GM18502 (cell line): Measurements from ENCODE around the gene ABL1.
"Not testable (repeated sequence)": the region's sequence is repeated elsewhere in the genome, so short reads cannot be mapped to it uniquely, and the experiment has no call there.

ENCODE experiments used
- ATAC-seq: cut with Tn5 transposase; IDR thresholded peaks from one replicate; pipeline ENCODE4 v1.9.1; 2021; ENCODE audit warnings: mild to moderate bottlenecking; ENCODE audit not compliant: unreplicated experiment, poor library complexity

ABL1 gene

DNA sequence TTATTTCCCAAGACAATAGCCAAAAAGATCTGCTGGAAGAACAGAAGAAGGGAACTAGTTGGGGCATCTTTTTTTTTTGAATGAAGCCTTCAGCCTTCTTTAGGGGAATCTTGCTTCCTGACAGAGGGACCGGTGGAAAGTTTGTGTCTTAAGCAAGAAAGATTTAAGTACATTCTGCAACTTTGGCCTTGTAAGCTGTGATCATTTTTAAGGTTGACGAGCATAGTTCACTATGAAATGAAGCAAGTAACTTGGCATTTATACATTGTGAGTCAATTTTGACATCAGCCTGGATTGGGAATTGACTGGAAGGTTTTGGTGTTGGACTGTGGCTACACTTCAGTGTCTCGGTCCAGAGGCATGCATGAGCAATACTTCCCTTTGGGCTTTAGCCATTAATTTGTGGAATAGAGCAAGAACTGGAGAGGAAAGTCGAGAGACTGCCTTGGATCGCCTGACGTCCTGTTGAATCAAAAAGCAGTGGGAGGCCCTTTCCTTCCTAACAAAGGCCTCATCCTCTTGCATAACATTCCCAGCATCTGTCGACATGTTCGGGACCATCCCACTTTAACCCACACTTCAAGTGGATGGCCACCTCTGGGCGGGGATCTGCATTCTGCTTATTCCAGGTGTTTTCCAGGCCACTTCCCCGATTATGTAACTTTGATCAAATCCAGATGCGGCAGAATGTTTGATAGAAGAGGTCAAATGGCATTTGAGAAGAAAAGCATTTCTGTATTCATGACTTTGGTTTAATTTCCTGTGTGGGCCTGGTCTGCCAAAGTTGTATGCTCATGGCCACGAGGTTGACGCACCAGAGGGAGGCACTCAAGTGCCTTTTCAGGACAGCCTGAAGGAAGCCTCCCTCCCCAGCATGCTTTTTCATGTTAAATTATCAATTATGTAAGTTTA is 12.5 kb downstream of the ABL1 start:
- ATAC-seq = no peak

- not testable (repeated sequence) for ATAC-seq
Observed at GRCh38 chr9:130848514-130848913, 13.5 kb downstream of the ABL1 start.

GRCh38 chr9:130849356-130849755 is 14.3 kb downstream of the ABL1 start:
- no peak for ATAC-seq

DNA sequence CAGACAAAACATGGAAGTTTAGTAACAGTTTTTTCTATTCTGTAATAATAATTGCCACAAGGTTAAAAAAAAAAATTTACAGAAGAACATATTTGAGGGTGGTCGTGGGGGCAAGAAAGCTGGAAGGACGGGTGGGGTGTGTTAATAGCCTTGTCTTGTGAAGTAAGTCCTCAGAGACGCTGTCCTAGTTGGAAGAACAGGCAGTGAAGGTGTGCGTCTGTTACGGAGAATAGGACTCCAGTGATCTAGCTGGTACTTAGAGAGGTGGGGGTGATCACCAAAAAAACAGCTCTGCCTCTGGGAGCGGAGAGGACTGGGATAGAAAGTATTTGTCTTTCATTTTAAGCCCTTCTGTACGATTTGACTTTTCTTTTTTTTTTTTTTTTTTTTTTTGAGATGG is 17.7 kb downstream of the ABL1 start:
- ATAC-seq = no peak

GRCh38 chr9:130854092-130854491 is 19.0 kb downstream of the ABL1 start:
- no peak for ATAC-seq

- ATAC-seq = no peak
Observed at GRCh38 chr9:130854835-130855234, 19.8 kb downstream of the ABL1 start.

GRCh38 chr9:130856474-130856873 is 21.4 kb downstream of the ABL1 start:
- ATAC-seq = no peak

GRCh38 chr9:130857864-130858738 is 23.0 kb downstream of the ABL1 start:
- ATAC-seq = no peak

DNA sequence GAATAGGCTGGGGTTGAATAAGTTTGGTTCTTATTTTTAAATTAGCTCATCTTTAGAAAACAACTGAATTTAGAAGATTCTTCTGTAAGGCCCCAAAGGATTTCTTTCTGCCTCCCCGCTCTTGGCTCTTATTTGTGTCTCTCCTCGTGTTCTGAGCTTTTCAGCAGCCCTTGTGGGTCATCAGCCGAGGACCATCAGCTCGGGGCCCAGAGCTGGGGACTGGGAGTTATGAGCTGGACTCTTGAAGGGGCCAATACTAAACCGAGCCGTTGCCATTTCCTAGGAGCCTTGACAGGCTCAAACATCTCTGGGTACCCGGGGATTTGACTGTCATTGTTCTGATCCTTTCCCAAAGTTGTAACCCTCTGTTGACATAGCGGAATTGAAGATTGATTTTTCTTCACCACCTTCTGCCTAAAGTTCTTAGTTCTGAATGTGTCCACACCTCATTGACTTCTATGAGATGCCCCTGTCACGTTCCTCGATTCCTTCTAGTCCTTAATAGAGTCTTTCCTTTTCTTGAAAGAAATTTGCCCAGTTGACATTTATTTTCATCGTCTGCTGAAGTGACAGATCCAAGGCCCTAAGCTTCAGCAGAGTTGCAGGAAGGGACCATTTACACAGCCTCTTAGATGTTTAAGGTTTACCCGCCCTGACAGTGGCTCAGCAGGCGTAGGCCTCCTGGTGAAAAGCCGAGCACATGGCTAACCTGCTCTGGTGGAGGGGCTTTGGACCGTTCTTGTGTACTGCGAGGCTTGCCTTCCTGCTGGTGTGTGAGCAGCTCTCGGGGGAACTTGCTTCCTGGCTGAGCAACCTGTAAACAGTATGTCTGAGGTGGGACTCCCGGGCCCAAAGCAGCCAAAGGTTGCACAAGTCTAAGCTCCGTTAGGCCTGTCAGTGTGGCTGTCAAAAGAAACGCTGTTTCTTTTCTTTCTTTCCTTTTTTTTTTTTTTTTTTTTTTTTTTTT is 24.0 kb downstream of the ABL1 start:
- no peak for ATAC-seq

DNA sequence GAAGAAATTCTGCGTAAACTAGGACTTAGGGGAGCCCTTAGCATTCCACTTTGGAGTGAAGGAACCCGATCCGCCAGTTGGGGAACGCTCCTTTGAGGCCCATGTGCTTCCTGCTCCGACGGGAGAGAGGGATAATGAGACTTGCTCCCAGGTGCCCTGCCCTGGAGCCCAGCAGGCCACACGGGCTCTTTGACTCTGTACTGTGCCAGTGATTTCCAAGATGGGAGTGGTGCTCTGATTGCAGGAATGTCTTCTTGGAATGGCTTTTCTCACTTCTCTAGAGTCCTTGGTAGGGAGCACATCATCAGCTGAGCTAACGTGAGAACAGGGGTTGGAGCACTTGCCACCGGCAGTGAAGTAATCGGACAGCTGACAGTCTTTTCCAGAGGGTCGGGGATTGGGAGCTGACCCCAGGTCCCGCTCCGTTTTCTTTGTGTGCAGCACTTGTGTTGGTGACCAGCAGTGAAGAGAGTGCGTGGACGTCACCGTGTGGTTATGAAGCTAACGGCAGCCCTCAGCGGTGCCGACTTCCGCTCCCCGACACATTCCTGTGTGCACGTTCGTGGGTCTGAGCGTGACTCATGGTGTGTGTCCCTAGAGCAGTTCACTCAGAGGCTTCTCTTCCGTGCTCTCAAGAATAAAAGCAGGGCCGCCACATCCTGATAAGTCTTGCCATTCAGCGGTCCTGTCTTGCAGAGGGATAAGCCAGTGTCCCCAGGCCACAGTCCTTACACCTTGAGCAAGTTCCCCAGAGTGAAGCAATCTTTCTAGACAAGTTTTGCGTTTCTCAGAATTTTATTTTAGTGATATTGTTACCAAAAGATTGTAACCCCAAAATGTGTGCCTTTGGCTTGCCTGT is 25.6 kb downstream of the ABL1 start:
- ATAC-seq = no peak

DNA sequence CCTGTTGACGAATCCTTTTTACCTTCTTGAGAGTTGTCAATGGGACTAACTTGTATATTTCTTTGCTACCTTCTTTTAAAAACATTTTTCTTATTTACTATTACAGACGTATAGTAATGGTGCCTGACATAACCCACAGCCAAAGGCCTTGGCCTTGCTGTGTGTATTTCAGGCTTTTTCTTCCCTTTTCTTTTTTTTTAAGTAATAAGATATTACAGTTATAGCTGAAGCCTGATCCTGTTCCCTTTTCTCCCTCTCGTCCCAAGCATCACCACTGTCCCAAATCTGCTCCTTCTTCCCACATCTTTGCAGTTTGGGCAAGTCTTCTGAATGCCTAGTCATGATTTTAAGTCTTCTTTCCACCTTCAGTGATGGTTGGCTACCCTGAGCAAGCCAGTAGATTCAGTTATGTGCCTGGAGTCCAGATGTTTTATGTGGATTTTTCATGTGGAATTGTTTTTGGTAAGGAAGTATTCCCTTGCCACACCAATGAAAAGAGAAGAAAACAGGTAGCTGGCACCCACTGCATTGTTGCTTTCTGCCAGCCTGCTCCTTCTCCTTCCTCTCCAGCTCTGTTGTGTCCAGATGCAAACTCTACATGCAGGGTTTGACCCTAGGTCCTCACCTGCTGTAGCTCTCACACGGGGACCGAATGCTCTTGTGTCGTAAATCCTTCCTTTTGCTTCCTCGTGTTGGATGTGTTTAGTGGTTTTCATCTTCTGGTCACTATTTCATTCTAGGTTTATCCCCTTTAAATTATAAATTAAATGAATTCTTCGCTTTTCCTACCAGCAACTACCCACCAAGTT is 26.5 kb downstream of the ABL1 start:
- ATAC-seq = no peak

DNA sequence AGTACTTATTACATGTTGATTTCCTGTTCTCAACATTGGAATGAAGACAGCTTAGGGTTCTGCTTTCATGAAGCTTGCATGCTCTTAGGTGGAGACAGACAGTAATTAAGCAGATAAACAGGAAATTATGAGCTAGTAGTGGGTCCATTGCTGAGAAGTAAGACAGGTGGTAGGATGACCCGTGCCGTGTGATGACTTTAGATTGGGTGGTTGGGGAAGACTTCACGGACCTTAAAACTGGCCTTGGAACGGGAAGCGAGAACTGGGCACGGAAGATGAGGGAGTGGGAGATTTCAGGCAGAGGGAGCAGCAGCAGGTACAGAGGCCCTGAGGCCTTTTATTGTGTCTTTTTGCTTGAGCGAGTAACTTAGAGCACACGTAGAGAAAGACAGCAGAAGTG is 27.2 kb downstream of the ABL1 start:
- ATAC-seq = no peak

- ATAC-seq = no peak
Observed at GRCh38 chr9:130862747-130863146, 27.7 kb downstream of the ABL1 start.

DNA sequence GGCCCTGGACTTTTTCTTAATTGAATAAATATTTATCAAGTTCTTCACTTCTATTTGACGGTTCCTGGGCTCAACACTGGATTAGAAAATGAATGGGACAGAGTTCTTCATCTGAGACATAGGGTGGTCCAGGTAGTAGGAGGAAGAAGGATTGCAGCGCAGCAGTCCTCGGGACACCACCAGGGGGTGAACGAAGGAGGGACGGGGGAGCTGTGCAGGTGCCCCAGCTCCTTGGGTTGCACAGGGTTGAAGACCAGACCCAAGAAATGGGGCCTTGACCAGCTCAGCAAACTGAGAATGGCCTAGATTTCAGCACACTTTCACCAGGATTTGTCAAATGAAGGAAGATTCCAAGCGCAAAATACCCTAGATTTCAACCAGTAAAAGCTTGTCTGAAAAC is 29.5 kb downstream of the ABL1 start:
- no peak for ATAC-seq

- no peak for ATAC-seq
Observed at GRCh38 chr9:130865921-130866320, 30.9 kb downstream of the ABL1 start.

GRCh38 chr9:130866474-130866965 is 31.5 kb downstream of the ABL1 start:
- no peak for ATAC-seq

DNA sequence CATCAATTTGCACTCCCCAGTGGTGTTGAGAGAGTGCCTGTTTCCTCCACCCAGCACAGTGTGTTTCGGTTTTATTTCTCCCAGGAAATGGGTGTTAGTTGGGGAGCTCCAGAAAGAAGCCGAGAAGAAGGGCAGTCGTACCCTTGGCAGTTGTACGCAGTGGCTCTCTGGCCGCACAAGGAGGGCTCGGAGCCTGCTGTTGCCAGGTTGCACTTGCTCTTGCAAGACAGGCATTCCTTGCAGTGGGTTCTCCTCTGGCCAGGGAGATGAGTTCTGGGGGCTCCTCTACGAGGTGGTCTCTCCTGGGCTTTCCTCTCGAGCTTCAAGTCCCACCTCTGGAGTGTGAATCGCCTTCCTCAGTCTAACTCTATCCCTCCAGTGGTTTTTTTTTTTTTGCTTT is 32.5 kb downstream of the ABL1 start:
- ATAC-seq = no peak

GRCh38 chr9:130868230-130868629 is 33.2 kb downstream of the ABL1 start:
- ATAC-seq = no peak
